ENCODE data around the gene MASP2.
"Not testable (repeated sequence)": the region's sequence is repeated elsewhere in the genome, so short reads cannot be mapped to it uniquely, and the experiment has no call there.

Gene MASP2

GRCh38 chr1:11037740-11038182 lies 9.3 kb downstream of the MASP2 start:
- DNase-seq (ENCODE audit: low read depth), result peak; percentile 82

GRCh38 chr1:11037019-11037739 lies 9.9 kb downstream of the MASP2 start:
- not testable (repeated sequence) for DNase-seq (ENCODE audit: low read depth)

GRCh38 chr1:11031624-11032262 lies 15.3 kb downstream of the MASP2 start:
- no peak for DNase-seq (ENCODE audit: low read depth)

GRCh38 chr1:11030865-11031264 lies 16.2 kb downstream of the MASP2 start:
- DNase-seq (ENCODE audit: low read depth), result no peak

GRCh38 chr1:11028018-11028417 lies 19.0 kb downstream of the MASP2 start:
- no peak for DNase-seq (ENCODE audit: low read depth)

GRCh38 chr1:11027316-11027715 lies 19.7 kb downstream of the MASP2 start:
- no peak for DNase-seq (ENCODE audit: low read depth)

- no peak for DNase-seq (ENCODE audit: low read depth)
Measured at GRCh38 chr1:11026903-11027302, 20.1 kb downstream of the MASP2 start.

GRCh38 chr1:11026052-11026451 lies 21.0 kb downstream of the MASP2 start:
- no peak for DNase-seq (ENCODE audit: low read depth)

- DNase-seq (ENCODE audit: low read depth), result no peak
Measured at GRCh38 chr1:11025618-11026017, 21.4 kb downstream of the MASP2 start.

- no peak for DNase-seq (ENCODE audit: low read depth)
Measured at GRCh38 chr1:11024874-11025203, 22.2 kb downstream of the MASP2 start.

GRCh38 chr1:11024154-11024873 lies 22.7 kb downstream of the MASP2 start:
- no peak for DNase-seq (ENCODE audit: low read depth)

- DNase-seq (ENCODE audit: low read depth), result no peak
Measured at GRCh38 chr1:11023201-11023600, 23.8 kb downstream of the MASP2 start.

- DNase-seq (ENCODE audit: low read depth), result no peak
Measured at GRCh38 chr1:11019971-11020370, 27.1 kb downstream of the MASP2 start.

- DNase-seq (ENCODE audit: low read depth), result not testable (repeated sequence)
Measured at GRCh38 chr1:11019358-11019757, 27.7 kb downstream of the MASP2 start.

- DNase-seq (ENCODE audit: low read depth), result no peak
Measured at GRCh38 chr1:11013160-11013531, 33.9 kb downstream of the MASP2 start.

- peak; percentile 85 for DNase-seq (ENCODE audit: low read depth)
Measured at GRCh38 chr1:11012260-11013159, 34.5 kb downstream of the MASP2 start, which contains the start of gene TARDBP. Gene TARDBP, plus strand, starts transcription at chr1:11012654. Its CDS starts 1,074 bp downstream, at chr1:11013728.

GRCh38 chr1:11000526-11000925 lies 46.5 kb downstream of the MASP2 start:
- DNase-seq (ENCODE audit: low read depth), result no peak

- DNase-seq (ENCODE audit: low read depth), result no peak
Measured at GRCh38 chr1:10996100-10996499, 50.9 kb downstream of the MASP2 start.

- no peak for DNase-seq (ENCODE audit: low read depth)
Measured at GRCh38 chr1:10992864-10993263, 54.2 kb downstream of the MASP2 start.

GRCh38 chr1:10992004-10992403 lies 55.0 kb downstream of the MASP2 start:
- DNase-seq (ENCODE audit: low read depth), result not testable (repeated sequence)

GRCh38 chr1:10990828-10991227 lies 56.2 kb downstream of the MASP2 start:
- DNase-seq (ENCODE audit: low read depth), result no peak

GRCh38 chr1:10989920-10990516 lies 57.0 kb downstream of the MASP2 start:
- not testable (repeated sequence) for DNase-seq (ENCODE audit: low read depth)
